Activated naive CD4-positive, alpha-beta T cell (primary cell): Measurements from ENCODE around the gene PEX6.

ENCODE experiments used
- DNase-seq, 4 experiments: peaks; one replicate each; lab custom pipeline; 2025; lab: John Stamatoyannopoulos, UW

The PEX6 gene

GRCh38 chr6:42936398-42936797 lies 42.6 kb downstream of the PEX6 start:
- DNase-seq, result no peak

DNA sequence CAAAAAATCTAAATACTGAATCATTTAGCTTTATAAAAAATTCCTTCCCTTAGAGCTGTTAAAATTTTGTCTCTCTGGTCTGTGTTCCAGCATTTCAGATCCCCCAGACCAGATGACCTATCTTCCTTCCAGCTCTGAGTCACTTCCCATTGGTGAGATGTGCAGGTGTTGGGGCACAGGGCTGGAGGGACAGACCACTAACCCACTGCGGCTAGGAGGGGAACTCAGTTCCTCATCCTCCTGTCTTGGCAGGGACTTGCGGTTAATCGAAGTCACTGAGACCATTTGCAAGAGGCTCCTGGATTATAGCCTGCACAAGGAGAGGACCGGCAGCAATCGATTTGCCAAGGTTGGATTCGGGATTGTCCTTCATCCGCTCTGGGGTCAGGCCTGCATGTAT lies 43.7 kb downstream of the PEX6 start:
- no peak for DNase-seq

GRCh38 chr6:42933205-42933604 lies 45.8 kb downstream of the PEX6 start:
- no peak for DNase-seq

- DNase-seq, result no peak
These were observed 46.6 kb downstream of the PEX6 start for GRCh38 chr6:42932412-42932811.

GRCh38 chr6:42929821-42930360 lies 49.1 kb downstream of the PEX6 start:
- peak in 2 of 4 experiments; percentile 50 to 66 for DNase-seq

DNA sequence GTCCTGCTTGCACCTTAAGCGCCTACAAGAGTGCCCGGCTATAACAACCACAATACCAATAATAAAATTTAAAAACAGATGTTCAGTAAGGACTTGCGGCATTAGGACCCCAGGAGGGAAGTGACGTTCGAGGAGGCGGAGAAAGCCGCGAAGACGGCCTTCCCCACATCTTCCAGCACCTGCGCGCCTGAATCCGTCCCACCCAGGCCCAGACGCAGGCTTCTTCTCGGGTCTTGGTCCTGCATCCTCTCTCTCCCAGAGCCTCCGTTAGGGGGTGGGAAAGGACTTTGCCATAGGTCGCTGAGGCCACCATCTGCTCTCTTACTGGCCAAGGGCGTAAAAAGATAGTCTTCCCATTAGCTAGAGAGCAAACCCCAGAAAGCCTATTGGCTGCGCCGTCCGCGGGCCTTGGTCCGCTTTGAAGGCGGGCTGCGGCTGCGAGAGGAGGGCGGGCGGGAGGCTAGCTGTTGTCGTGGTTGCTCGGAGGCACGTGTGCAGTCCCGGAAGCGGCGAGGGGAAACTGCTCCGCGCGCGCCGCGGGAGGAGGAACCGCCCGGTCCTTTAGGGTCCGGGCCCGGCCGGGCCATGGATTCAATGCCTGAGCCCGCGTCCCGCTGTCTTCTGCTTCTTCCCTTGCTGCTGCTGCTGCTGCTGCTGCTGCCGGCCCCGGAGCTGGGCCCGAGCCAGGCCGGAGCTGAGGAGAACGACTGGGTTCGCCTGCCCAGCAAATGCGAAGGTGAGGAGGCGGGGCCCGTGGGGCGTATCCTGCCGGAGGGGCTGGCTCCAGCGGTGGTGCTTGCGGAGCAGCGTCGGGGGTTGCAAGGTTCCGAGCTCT lies 49.8 kb downstream of the PEX6 start, which contains the start of gene CNPY3:
Gene CNPY3, plus strand, starts transcription at position 495 of the 835 bp plus-strand sequence. Its CDS starts 91 bp downstream, at position 586.
- peak; percentile 78 to 90 (median 83) for DNase-seq

DNA sequence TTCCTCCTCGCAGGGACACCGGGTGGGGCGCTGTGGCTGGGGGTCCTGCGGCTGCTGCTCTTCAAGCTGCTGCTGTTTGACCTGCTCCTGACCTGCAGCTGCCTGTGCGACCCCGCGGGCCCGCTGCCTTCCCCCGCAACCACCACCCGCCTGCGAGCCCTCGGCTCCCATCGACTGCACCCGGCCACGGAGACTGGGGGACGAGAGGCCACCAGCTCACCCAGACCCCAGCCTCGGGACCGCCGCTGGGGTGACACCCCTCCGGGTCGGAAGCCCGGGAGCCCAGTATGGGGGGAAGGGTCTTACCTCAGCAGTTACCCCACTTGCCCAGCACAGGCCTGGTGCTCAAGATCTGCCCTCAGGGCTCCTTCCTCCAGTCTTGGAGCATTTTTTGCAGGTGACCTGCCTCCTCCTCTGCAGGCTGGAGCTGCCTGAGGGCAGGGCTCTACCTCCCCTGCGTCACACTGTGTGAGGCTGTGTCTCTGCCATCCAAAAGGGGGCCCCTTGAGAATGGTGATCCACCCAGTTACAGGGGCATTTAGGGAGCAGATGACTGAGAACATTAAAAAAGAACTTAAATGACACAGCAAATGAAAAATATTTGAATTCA lies 53.6 kb downstream of the PEX6 start:
- no peak for DNase-seq

DNA sequence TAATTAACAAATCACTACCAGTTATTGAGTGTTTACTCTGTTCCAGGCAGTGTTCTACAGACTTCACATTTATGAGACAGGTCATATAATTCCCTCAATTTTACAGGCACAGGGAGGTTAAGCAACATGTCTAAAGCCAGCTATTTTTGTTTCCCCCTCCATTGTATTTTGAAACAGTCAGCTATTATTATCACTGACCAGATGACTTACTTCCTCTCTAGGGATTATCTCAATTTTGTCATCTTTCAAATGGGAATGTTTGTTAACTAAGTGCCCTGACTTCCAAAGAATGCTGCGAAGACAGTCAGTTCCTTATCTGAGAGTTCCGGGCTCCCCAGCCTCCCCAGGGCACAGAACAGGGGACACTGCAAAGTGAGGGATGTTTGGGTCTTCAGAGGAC lies 55.3 kb downstream of the PEX6 start:
- no peak for DNase-seq

DNA sequence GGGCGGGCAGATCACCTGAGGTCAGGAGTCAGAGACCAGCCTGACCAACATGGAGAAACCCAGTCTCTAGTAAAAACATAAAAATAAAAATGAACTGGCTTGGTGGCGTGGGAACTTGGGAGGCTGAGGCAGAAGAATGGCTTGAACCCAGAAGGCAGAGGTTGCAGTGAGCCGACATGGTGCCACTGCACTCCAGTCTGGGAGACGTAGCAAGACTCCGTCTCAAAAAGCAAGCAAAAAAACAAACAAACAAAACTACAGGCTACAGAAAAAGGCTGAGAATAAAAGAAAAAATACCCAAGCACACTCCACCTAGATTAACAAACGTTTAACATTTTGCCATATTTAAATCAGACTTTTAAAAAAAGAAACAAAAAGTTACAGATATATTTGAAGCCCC lies 57.2 kb downstream of the PEX6 start:
- DNase-seq, result no peak

DNA sequence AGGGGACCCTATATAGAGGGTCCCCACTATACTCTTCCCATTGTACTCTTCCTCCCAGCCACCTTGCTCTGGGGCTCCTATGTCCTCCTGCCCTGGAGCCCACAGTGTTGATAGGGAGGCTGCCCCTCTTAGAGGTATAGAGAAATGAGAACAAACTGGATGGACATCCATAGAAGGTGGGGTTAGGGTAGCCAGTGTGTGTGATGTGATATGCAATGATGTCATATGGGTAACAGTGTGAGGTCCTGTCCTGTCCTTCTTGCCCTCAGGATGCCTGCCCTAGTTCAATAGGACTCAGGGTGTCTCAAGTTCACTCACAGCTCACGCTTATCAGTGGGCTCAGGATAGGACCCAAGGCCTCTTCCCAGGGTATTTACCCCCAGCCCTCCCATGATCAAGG lies 62.7 kb downstream of the PEX6 start:
- no peak for DNase-seq

- no peak for DNase-seq
These were observed 63.2 kb downstream of the PEX6 start, which contains the start of gene PTCRA for GRCh38 chr6:42915732-42916131. PTCRA (plus strand) TSS chr6:42916053; CDS start chr6:42916070, 17 bp downstream.

GRCh38 chr6:42914546-42914945 lies 64.4 kb downstream of the PEX6 start:
- DNase-seq, result no peak
